Ishikawa (cell line): ENCODE data around the gene DSTN.

ENCODE experiments used
- CEBPB ChIP-seq: IDR thresholded peaks from 2 replicates; pipeline ENCODE4 v1.6.1; 2012
- CREB1 ChIP-seq: IDR thresholded peaks from 2 replicates; pipeline ENCODE4 v1.6.1; 2012; ENCODE audit warnings: low read depth
- EP300 ChIP-seq: IDR thresholded peaks from 2 replicates; pipeline ENCODE4 v1.6.1; 2012; ENCODE audit warnings: borderline replicate concordance
- FOXM1 ChIP-seq: IDR thresholded peaks from 2 replicates; pipeline ENCODE4 v1.6.1; 2012; ENCODE audit warnings: low read depth, borderline replicate concordance
- MAX ChIP-seq: IDR thresholded peaks from 2 replicates; pipeline ENCODE4 v1.6.1; 2012
- RAD21 ChIP-seq: IDR thresholded peaks from 2 replicates; pipeline ENCODE4 v1.6.1; 2012; ENCODE audit warnings: low read depth
- REST ChIP-seq: IDR thresholded peaks from 2 replicates; pipeline ENCODE4 v1.6.1; 2012; ENCODE audit warnings: low read depth, mild to moderate bottlenecking
- TAF1 ChIP-seq: IDR thresholded peaks from 2 replicates; pipeline ENCODE4 v1.6.1; 2012; ENCODE audit warnings: low read depth, mild to moderate bottlenecking
- TCF12 ChIP-seq: IDR thresholded peaks from 2 replicates; pipeline ENCODE4 v1.6.1; 2012; ENCODE audit warnings: low read depth
- TEAD4 ChIP-seq: IDR thresholded peaks from 2 replicates; pipeline ENCODE4 v1.6.1; 2012
- YY1 ChIP-seq: IDR thresholded peaks from 2 replicates; pipeline ENCODE4 v1.6.1; 2012; ENCODE audit warnings: low read depth
- TF ChIP-seq, protein P1 (sequence below): IDR thresholded peaks from 2 replicates; pipeline ENCODE4 v1.6.1; 2012

DNA sequence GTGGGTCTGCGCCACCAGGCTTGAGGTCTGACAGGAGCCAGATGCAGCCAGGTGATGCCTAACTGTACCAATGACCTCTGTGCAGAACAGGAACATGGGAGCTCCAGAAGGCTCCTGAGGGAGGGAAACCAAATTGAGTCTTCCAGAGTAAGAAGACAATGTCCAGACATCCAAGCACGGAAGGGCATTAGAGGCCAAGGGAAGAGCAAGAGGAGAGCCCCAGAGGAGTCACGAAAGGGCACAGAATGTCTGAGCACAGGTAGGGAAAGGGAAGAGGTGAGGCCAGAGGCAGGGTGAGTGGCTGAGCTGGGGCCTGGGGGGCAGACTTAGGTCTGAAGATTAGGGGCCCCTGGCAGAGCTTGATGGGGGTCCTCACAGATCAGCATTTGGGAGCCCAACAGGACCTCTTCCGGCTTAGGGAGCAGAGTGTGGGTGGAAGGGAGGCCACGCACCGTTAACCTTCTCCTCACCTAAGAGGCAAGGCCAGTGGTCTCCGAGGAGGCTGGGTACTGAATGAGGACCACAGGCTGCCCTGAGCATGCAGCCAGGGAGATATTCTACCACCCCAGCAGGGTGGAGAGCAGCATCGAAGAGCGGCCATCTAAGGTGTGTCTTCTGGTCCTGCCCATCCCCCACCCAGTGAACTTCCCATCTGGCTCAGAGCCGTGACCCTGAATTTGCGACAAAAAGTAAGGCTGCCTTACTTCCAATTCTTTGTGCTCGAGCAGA is 70.4 kb downstream of the DSTN start:
- TF ChIP-seq TAF1 (no peak), EP300 (no peak), TCF12 (no peak), YY1 (no peak), FOXM1 (no peak), TEAD4 (no peak), REST (no peak), CREB1 (no peak), RAD21 (no peak), MAX (no peak), CEBPB (no peak)
- TF ChIP-seq, protein P1, sequence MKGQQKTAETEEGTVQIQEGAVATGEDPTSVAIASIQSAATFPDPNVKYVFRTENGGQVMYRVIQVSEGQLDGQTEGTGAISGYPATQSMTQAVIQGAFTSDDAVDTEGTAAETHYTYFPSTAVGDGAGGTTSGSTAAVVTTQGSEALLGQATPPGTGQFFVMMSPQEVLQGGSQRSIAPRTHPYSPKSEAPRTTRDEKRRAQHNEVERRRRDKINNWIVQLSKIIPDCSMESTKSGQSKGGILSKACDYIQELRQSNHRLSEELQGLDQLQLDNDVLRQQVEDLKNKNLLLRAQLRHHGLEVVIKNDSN = no peak
